AG20443 (cell line): ENCODE data around the gene KRT33B.
"Not testable (repeated sequence)": the region's sequence is repeated elsewhere in the genome, so short reads cannot be mapped to it uniquely, and the experiment has no call there.

Experiments
- DNase-seq: peaks from one replicate; pipeline ENCODE4 v3.0.0; 2012; ENCODE audit warnings: low spot score, mixed read lengths

KRT33B gene

DNA sequence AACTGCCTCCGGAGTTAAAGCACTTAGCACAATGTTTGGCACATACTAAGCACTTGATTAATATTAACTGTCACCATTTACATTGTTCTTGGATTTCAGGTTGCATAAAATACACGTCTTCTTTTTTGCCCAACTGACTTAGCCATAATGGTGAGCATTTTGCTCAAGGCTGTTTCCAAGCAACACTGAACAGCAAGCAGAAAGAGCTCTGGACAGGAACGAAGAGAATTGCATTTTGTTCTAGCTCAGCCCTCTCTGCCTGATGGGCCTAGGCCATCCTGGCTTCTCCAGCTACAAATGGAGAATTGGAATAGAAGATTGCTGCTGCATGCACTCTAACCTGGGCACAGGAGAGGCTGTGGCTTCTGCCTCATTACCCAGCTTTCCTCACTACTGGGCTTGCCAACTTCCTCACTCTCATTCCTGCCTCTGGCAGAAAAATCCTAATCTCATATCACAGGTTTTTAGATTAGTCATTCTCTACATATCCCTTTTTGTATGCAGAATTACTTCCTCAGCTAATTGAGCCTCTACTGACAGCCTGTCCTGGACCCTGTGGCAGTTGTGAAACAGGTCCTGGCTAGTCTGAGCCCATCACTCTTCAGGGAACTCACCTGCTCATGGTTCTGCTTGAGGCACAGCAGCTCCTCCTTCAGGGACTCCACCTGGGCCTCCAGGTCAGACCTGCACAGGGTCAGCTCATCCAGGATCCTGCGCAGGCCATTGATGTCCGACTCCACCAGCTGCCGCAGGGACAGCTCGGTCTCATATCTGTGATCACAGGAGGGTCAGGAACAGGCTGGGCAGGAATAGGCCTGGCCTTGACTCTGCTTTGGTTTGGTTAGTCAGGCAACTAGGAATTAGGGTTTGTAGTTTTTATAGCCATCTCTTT lies 21.5 kb downstream of the KRT33B start:
- DNase-seq: no peak

DNA sequence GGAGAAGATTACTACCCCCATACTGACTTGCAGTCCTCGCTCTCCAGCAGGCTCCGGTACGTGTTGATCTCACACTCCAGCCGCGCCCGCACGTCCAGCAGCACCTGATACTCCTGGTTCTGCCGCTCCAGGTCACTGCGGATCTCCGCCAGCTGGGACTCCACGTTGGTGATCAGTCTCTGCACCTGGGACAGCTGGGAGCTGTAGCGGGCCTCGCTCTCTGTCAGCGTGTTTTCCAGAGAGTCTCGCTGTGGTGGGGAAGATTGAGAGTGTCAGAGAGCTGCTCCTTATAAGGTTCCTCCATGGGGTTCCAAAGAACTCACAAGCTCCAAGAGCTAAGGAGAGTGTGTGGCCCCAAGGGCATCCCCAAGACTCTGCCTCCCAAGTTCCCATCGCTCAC lies 23.2 kb downstream of the KRT33B start:
- DNase-seq: not testable (repeated sequence)

DNA sequence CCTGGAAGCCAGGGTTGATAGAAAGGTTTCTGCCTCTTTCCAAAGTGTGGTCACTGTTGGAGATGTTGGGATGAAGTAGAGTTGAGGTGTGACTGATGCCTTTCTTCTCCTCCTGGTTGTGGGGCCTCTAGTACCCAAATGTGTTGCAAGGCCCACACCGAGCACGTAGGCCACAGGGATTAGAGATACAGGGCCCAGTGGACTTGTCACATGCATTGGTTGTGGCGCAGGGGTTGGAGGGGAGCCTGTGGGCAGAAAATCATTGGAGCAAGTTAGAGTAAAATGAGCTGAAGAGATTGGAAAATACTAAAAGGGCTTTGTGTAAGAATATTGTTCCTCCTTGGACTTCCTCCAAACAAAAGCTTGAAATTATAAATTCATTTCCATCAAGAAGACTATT lies 23.6 kb downstream of the KRT33B start:
- no peak for DNase-seq

DNA sequence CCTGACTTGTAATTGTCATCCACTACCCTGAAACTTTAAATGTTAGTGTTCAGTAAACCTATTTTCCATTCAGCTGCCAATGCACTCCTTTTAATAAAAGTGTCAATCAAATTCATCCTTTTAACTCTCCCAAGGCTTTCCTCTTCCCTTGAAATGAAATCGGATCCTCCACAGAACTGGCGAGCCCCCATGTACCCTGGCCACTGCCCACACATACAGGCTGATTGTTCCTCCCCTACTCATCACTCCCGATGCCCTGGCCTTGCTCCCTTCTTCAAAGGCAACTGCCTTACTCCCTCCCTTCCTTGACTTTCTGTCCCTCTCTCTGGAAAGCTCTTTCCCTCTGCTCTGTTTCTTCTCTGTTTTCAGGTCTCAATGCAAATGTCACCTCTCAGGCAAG lies 26.6 kb downstream of the KRT33B start:
- DNase-seq: no peak

DNA sequence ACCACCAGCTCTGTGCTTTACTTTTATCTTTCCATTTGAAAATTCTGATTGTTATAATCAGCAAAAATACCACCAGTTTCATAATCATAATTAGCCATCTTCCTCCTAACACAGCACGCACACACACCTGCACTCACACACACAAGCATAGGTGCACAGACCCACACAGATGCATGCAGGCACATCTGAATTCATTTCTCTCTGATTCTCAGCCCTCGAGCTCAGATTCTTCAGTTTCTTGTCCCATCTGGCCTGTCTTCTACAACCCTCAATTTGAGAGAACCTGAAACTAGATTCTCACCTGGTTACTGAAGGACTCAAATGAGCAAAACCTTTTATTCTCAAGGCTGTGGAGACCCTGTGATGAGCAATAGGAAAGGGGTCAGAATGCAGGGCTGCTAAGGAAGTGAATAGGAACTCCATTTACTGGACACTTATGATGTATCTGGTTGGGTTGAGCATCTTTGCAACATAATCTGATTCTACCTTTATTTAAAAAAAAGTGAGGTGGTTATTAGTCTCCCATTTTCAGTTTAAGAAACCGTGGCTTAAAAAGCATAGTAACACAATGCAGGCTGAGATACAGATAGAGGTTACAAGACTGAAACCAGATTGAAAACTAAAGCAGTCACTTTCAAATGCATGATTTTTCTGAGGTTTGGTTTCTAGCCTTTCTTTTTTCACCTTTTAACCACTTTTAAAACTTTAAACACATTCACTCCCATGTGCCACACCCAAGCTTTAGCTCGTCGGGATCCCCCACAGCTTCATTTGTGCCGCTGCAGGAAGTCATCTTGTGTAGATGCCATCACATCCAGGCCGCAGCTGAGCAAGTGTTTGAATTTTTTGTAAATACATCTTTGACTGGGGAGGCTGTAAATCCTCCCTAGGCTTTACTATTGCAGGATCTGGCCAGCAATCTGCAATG lies 28.4 kb downstream of the KRT33B start:
- DNase-seq: no peak

DNA sequence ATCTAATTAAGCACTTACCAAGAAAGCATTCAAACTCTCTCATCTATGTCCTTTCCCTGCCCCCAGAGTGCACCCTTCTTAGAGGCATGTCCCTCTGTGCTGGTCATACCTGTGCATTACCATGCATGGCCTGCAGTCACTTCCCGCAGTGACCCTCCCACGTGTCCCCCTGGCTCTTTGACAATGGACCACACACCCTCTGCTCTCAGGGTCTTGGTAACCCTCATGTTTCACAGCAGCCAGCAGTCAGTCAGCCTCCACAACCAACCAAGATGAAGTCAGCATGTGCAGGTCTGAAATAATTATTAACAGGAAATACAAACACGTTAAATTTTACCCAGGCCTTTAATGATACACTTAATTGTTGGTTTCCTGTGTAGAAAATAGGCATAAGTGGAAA lies 29.1 kb downstream of the KRT33B start:
- no peak for DNase-seq

DNA sequence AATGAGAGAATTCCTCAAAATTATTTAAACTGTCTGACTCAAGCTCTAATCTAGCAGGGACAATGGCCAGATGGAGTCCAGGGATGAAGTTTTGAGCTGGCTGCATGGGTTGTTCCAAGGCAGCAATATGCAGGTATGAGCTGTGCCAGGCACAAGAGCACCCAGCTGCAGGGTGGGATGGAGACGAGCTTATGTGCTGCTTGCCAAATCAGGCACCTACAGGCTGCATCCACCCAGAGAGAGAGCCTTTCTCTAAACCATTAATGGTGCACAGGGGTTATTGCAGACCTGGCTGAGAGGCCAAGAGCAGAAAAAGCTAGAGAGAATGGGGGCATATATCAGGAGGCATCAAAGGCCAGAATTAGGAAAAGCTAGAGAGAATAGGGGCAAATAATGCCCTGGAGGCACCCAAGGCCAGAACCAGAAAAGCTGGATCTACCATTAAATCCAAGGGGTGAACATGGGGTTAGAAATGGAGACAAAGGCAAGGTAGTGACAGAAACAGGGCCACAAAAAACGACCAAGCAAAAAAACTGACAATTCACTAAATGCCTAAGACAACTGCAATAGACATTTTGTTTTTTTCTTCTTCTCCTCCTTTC lies 29.9 kb downstream of the KRT33B start:
- DNase-seq: no peak

DNA sequence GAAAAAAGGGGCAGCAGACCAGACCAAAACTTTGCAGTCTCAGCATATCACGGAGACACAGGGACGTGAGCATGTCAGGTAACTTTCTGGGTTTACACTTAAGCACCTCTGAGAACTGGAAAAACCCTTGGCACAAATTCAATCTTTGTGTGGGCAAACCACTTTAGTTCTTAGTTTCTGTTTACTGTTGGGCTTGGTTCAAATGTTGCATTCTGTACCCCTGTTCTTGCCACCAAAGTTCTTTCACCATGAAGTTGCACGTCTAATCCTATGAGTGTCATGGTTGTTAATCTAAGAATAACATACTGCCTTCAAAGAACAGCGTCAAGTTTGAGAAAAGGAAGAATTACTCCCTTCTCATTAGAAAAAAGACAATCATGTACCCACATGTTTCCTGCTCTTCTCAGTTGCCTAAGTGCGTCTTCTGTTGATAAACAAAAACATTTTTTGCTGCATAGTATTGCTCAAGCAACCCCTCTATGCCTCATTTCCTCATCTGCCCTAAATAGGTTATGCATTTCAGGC lies 30.6 kb downstream of the KRT33B start:
- DNase-seq: no peak

DNA sequence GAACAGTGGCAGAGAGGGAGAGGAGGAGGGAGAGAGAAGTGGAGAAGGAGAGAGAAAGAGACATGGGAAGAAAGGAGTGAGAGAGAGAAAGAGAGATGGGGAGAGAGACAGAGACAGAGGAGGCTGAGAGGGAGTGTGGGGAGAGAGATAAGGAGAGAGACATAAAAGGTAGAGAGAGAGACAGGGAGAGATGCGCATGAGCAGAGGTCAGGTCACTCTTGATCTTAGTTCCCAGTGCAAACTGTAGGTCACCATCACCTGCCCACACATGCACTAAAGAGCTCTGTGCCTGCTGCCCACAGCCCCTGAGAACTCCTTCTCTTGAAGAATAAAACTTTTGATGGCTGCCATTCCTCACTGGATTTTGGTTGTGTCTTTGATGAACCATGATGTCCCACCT lies 33.9 kb downstream of the KRT33B start:
- DNase-seq: no peak

DNA sequence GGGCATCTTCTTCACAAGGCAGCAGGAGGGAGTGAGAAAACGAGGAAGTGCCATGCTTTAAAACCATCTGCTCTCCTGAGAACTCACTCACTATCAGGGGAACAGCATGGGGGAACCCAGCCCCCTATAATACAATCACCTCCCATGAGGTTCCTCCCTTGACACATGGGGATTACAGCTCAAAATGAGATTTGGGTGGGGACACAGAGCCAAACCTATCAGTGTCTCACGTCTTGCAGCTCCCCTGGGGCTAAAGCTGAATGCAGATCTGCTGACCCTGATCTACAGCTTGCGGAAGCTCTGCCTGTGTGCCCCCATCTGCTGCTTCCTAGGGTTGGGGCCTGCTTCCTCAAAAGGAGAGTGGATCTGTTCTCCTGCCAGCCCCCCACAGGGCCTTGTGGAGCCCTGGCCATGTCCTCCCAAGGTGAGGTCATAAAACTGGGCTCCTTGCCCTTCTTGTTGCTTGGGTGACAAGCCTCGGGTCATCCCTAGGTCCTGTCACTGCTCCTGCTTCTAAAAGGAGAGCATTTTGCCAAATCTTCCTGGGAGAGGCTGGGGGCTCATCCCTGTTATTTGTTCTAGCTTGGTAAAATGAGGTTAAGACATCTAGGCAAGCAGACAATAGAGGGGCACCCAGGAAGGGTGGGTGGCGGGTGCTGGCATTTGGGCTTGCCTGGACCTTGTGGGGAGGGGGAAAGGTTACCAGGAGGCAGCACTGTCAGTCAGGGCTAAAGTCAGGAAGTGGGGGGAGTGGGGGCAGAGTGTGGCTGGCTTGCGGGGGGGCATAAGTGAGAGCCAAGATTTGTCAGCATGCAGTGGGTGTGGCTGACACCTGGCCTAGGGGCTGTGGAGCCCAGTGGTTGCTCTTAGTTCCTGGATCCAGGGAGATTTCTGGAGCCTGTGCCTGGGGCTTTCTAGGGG lies 35.0 kb downstream of the KRT33B start:
- DNase-seq: no peak

DNA sequence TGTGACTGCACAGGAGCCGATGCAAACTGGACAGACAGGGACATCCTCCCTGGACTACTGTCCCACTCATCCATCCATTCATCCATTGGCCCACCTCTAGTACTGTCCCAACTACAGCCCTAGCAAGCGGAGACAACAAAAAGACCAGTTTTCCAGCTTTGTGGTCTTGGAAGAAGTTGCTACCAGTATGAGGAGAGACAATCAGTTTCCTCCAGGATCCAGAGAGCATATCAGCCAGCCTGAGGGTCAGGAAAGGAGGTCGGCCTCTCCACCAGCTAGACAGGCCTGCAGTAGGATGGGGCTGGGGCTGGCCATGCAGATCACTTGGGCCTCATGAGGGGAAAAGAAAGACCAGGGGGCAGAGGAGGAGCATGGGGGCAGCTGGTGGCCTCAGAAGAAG lies 35.8 kb downstream of the KRT33B start:
- DNase-seq: no peak

DNA sequence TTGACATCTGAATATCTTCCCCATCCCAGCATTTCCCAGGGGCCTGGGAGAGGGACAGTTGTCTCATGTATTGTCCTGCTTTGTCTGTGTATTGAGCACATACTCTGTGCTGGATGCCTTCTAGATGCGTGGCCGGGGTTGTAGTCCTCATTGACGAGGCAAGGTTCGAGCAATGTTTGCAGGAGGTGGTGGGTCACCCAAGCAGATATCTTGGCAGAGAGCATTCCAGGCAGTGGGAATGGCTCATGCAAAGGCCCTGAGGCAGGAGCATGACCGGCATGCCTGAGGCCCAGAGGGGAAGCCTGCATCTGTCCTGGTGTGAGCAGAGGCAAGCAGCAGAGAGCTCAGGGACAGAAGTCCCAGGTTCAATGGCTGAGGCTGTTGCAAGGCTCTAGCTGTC lies 36.5 kb downstream of the KRT33B start:
- DNase-seq: no peak

DNA sequence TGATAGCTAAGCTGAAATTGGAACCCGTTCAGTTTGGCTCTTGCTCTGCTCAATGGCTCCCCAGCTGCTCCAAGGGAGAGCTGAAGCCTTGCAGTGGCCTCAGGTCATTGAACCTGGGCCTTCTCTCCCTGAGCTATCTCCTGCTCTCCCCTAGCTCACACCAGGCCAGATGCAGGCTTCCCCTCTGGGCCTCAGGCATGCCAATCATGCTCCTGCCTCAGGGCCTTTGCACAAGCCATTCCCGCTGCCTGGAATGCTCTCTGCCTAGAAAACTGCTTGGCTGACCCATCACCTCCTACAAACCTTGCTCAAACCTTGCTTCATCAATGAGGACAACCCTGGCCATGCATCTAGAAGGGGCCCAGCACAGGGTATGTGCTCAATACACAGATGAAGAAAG lies 37.4 kb downstream of the KRT33B start:
- DNase-seq: no peak

DNA sequence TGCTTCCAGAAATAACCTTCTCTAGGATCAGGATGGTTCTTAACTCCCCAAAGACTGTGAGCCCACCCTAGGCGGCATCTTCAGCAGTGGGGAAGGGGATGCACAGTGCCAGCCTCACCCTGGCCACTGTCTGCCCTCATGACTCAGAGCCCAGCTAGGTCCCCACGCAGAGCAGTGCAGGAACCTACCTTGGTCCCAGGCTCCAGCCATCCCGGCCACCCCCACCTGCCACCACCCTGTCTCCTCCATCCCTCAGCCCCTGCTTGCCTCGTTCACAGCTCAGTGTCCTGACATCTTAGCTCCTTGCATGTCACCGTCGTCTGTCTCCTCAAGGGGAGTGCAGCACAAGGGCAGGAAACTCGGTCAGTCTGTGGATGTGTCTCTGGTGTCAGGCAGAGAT lies 38.0 kb downstream of the KRT33B start:
- DNase-seq: no peak

DNA sequence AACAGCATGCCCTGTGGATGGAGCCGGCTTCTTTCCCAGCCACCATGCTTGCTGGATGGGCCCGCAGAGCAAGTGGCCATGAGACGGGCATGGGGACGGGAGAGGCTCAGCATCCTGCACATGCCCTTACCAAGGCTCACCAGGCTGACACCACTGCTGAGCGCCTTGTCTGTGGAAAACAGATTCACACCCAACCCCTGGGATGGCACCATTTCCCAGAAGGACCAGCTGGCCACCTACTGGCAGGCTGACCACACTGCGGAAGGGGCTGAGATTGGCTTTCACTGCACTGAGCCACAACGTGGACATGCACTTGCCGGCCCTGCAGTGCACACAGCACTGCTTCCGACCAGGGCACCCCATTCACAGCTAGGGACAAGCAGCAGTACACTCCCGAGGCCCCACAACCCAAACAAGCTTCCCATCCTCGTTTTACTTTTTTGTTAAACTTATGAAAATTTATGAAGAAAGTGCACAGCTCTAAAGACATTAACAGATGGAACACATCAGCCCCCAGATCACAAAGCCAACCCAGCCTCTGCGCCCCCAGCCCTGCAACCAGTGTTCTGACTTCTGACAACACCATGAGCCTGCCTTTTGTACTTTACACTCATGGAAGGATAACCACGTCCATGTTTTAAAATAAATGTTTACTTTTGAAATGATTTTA lies 40.2 kb downstream of the KRT33B start:
- peak; percentile 85 for DNase-seq

DNA sequence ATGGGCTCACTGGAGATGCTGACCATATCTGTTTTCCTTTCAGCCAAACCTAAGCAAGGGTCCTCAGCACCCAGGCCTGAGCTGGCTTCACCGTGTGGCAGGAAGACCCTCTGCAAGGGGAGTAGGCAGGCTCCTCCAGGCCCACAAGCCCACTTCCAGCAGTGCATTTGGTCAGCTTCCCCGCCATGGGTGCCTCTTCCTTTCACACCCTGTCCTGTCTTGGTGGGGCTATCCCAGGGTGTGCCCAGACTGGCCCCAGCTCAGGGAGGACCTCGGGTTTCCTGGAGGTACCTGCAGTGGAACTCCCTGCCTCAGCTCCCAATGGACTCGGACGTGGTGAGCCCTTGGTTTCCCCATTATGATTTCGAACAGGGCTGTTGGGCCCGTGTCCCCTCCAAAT lies 41.4 kb downstream of the KRT33B start:
- DNase-seq: no peak

DNA sequence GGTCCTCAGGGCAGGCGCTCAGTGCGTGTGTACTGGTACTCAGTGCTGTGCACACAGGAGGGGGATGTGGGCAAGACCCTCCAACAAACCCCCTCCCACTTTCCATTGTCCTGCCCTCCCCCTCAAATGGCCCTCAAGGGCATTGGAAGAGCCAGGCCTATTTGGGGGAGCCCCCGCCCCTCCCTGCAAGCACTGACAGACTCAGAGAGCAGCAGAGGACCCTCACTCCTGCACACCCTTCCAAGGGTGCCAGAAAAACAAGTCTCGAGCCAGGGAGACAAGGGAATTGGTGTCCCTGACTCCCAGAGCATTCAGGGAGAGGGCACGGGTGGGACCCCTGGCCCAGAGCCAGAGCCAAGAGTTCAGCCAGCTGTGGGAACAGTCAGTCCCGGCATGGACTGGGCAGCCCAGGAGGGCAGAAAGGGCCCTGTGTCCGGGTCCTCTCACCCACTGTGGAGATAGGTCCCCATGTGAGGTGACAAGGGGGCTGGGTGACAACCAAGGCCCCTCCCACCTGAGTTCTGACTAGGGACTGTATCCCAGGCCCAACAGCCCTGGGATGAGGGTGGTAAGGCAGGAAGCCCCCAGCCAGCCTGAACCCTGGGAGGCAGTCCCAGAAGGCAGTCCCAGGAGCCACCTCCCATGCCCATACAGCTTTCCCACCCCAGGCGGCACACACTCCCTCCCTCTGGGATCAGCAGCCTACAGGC lies 42.0 kb downstream of the KRT33B start:
- DNase-seq: no peak

DNA sequence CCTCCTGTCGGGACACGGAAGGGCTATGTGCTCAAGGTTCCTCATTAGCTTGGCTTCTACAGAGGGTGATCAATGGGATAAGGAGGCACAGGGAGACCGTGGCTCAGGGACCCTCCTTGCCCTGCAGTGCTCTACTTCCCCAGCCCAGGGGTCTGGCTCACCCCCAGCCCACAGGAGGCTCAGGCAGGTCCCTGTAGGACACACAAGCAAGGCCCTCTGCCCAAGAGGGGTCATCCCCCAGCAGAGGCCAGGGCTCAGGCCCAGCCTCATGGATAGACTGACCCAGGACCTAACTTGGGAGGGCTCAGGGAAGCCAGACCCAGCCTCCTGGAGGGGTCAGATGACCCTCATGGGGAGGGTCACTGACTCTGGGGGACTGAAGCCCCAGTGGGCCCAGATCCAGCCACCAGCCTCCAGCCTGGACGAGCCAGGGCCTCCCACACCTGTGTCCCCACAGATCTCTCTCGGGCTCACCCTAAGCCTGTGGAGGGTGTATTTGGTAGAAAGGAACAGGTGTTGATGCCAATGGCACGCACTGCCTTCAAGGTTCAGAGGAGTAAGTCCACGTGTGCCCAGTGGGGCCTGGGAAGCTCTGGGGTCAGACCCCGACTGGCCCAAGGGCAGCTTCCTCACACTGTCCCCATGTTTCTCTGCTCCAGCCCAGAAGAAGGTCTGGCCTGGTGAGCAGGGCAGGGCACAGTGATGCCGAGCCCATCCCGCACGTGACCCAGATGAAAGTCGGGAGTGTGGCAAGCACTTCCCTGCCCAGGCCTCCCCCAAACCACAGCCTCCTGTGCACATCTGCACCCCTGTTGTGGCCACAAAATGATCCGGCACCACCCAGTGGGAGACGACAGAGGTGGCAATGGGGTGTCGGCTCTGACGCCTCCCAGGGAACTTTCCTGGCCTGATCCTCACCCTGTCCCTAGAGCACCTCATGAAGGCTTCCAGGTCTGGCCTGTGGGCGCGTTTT lies 43.2 kb downstream of the KRT33B start:
- DNase-seq: no peak

DNA sequence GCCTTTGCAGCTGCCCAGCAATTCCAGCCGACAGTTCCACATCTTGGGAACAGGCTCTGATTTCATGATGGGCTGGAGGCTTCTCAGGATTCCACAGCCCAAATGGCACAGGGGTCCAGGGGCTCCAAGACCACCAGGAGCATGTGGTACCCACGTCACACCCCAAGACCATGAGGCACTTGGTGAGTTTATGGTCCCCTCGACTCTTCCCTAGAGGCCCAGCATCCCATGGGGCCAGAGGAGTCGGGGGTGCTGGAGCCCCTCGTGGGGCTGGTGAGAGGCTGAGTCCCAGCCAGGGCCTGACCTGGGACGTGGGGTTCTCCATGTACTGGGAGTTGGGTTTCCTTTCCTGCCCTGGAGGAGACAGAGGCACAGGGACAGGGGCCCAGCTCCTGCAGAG lies 44.0 kb downstream of the KRT33B start:
- no peak for DNase-seq
